HG02678 (cell line): ENCODE results near the gene FOSL2.

Experiments used
- ATAC-seq: cut with Tn5 transposase; IDR thresholded peaks from one replicate; pipeline ENCODE4 v1.9.1; 2021; ENCODE audit warnings: mild to moderate bottlenecking, moderate library complexity; ENCODE audit not compliant: unreplicated experiment

The FOSL2 gene

GRCh38 chr2:28374331-28374730 is 18.3 kb upstream of the FOSL2 start:
- ATAC-seq: no peak

DNA sequence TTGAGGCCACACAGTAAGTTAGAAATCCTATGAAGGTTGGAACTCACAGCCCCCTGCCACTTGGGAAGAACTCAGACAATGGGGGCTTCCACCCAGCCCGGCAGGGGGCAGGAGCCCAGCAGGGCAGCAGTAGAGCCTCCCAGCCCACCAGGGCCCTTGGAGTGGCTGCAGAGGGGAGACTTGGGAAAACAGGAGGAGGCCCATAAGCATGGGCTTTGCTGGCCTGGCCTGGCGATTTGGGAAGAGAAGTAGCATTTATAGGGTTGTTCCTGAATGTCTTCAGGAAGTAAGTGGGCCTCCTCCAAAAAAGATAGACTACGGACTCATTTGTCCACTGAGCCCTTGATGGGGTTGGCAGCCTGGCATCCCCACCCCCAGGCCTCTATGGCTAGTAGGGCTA is 17.4 kb upstream of the FOSL2 start:
- ATAC-seq: no peak

DNA sequence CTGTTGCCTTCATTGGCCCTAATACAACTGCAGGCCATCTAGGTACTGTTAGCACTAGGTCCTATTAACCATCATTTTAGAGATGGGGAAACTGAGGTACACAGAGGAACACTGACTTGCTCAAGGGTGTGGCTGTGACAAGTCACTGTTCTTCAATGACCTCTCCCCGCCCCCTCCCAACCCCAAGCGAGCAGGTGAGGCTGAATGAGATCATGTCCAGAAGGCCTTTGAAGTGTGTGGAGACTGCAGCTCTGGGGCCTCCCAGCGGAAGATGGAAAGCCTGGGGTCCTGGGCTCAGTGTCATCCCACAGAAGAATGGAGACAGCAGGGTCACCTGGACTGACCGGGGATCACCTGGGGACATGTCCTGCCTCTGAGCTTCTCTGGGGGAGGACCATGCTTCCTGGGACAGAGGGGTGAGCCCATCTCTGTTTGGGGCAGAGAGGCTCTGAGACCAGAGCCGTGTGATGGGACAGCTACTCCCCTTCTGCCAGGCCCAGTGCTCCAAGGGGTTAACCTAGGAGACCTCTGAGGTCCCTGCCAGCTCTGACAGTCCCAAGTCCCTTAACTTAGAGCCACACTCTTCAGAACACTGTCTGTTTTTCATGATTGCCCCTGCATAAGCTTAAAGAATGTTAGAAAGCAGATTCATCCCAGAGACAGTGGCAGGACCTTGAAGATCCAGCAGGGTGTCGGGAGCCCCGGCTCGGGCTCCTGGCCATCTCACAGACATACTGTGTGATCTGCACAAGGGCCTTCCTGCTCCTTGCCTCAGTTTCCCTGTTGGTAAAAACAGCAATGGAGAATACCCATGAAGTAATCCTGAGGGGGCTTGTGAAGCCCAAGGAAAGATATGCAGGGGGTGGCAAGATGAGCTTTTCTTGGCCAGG is 16.7 kb upstream of the FOSL2 start:
- ATAC-seq: no peak

DNA sequence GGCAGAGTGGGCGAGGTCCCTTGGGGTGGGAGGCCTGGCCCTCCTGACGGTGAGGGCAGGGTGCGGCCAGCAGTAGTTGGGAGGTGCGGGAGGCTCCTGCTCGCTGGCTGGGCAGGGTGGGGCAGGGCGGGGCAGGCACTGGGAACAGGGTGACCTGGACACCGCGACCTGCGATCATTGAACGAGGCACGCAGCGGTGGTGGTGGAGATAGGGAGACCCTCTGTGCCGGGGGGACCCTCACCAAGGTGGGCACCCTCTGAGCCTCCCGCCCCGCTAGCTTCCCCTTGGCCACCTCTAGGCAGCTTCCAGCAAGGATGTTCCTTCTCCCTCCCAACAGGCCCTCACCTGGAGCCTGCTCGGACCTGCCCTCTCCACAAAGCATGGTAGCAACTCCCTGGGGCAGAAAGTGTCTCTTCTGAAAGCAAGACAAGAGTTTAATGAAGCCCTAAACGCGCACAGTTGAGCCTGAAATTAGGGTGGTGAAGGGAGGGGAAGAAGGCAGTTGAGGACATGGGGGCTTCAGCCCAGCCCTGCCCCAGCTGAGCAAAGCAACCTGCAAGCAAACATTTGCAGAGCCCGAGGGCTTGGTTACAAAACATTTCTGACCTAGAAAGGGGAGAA is 15.4 kb upstream of the FOSL2 start:
- ATAC-seq: no peak

DNA sequence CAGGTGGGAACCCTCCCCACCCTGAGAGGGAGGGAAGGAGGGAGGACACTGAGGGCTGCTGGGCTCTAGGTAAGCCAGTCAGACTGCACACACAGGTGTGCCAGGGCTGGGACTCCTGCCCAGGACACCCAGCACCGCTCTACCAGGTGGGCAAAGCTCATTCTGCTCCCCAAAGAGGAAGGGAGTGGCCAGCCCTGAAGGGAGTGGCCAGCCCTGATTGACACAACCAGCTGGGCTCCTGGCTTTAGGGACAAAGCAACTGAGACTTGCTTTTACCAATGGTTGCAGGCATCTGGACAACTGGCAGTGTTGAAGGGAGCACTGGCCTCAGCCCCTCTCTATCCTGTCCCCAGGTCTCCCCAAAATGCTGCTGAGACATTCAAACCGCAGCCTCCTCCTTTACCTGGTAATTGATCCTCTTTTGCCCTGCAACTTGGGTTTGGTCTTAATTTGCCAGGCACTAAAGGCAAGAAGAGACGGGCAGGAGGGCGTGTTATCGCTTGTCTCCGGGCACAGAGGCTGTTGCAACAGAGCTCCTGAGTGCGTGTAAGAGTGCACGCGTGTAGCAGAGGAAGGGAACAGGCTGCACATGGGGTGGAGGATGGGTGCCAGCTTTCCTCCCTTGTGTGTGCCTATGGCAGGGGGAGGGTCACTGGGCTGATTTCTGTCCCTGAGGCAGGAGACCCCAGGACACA is 14.5 kb upstream of the FOSL2 start:
- ATAC-seq: no peak

DNA sequence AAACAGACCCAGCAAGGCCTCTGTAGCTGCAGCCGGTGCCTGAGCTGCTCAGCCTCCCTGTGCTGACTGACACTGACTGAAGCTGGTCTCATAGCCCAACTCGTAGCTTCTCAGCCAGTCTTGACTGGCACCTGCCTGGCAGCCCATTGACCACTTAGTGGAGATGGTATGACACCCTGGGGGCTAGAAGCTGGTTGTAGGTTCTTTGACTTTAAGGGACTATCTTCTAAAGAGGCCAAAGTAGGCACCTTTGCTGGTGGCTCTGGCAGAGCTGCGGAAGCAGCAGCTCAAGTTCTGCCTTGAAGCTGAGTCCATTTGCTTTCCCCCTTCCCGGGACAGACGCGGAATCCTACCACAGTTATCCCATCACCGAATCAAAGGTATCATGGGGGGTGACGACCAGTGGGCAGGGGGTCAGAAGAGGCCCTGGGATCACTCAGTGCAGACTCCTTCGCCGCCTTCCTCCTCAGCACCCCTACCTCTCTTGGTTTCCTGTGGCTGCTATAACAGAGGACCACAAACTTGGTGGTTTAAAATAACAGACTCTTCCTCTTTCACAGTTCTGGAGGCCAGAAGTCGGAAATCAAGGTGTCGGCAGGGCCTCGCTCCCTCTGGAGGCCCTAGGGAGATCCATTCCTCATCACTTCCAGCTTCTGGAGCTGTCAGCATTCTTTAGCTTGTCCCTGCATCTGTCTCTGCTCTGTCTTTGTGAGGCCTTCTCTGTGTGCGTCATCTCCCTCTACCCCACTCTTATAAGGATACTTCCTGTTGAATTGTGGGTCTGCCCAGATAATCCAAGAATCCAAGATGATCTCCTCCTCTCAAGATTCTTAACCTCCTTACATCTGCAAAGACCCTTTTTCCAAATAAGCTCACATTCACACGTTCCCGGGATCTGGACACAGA is 13.7 kb upstream of the FOSL2 start:
- no peak for ATAC-seq

- ATAC-seq: no peak
Observed at GRCh38 chr2:28380219-28380618, 12.4 kb upstream of the FOSL2 start.

DNA sequence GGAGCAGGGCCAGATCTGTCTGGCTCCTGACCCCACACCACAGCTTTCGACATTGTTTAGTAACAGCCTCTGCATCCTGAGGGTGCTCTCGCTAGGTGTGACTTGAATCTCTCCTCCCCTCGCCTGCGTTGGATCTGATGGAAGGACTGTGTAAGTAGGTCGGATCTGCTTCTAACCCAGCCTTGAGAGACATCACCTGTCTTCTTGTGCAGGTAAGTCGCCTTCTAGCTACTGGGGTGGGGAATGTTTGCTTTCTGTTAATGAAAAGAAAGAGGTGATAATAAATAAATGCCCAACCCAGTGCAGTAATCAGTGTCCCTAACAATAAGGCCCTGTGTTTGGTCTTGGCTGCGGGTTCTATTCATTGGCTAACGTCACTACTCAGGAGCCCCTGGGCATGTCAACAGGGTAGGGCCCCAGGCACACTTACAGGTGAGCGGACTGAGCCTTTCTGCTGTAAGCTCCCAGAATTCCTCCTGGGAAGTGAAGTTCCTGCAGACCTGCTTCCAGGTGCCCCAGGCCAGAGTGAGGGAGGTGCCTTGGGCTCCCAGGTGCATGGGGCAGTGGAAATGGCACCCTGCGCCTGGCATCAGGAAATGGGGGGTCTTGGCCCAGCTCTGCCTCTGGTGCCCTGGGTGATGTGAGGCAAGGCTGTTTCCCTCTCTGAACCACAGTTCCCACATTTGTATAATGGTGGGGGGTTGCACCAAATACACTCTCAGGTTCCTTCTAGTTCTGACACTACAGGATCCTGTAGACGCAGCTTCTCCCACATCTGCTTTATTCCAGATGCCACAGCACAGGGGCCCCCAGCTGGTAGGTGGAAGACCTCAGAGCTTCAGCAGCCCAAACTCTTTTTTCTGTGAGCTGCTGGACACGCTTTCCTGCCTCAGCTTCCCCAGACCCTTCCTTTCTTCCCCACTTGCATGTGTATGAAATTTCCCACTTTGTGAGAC is 11.2 kb upstream of the FOSL2 start:
- ATAC-seq: no peak

DNA sequence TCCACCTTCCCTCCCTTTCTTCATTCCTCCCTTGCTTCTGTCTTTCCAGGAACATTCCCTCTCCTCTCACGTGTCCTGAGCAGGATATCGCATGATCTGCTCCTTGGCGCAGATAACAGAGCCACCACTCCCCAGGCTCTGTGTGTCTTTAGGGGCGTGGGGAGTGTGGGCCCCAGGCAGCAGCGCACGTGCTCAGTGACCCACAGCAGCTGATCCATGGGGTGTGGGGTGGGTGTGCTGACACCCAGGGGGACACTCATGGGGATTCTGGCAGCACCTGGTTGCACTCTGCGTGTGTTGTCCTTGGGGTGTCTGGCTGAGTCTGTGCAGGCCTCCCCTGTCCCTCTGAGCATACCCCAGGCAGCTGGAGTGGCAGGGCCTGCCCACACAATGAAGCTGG is 9.9 kb upstream of the FOSL2 start:
- ATAC-seq: no peak

- ATAC-seq: no peak
Observed at GRCh38 chr2:28387082-28387960, 5.3 kb upstream of the FOSL2 start.

- ATAC-seq: no peak
Observed at GRCh38 chr2:28389399-28390240, 3.0 kb upstream of the FOSL2 start.

DNA sequence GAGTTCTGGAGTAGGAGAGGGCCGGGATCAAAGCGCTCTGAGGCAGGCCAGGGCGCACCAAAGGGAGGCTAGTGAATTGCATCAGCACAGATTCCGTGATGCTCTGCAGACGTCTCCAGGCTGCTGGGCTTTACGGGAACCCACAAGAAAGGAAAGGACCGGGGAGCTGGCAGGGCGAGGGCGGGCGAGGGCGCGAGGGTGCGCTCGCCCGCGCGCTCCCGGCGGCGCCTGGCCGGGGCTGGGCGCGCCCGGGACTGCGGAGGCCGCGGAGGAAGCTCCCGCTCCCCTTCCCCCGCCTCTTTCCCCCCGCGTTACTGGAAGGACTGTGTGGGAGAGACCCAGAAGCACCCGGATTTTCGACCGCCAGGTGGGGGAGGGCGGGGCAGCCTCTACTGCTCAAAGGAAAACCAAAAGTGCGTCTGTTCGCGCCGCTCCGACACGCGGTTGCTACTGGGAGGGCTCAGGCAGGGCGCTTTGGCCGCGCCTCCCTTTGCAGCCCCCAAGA is 2.4 kb upstream of the FOSL2 start:
- ATAC-seq: no peak

DNA sequence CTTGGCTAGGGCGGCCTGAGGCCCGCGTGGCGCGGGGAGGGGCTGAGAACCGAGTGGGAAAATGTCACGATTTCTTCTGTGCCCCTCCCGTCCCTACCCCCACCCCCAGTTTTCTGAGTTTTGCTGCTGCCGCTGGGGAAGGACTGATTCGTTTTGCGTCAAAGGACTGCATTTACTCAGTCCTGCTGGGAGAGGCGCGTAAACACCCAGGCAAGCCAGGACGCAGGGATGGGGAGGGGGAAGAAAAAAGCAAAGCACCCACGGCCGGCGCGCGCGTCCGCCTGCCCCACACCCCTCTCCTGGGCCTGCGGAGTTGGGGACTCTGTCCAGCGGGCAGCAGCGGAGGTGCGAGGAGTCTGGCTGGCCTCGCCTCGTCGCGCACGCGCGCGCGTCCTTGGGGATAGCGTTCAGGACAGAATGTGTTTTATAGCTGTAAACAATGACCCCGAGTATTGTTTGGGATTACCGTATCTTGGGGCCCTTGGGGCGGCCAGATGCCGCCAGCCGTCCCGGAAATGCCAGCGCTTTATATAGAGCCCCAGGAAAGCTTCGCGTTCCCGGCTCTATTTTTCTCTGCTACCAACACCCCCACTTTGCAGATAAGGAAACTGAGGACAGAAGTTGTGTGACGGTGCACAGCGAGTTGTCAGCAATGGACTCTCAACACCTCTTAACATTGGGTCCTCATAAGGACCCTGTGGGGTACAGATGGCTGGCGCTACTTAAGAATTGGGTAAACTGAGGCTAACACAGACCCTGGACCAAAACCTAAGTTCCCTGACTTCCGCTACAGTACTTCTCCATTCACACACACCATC is 1.7 kb upstream of the FOSL2 start:
- ATAC-seq: no peak

- ATAC-seq: peak; percentile 37
Observed at GRCh38 chr2:28391564-28392296, 928 bp upstream of the FOSL2 start.

- no peak for ATAC-seq
Observed at GRCh38 chr2:28393114-28393836, 617 bp downstream of the FOSL2 start.
